SK-N-SH (cell line): Measurements from ENCODE around the gene TNN. TPM values are rescaled to one million over a fixed set of nuclear protein-coding genes. Genes with fewer than 3 reads are reported as not detected.
"Not testable (repeated sequence)": the region's sequence is repeated elsewhere in the genome, so short reads cannot be mapped to it uniquely, and the experiment has no call there.

Source experiments
- CTCF ChIA-PET: fragments of 300-600, 350-600 bp; formaldehyde crosslinking; extraction: SDS; loops from one replicate; lab custom pipeline; 2021; lab: Yijun Ruan, JAX
- POLR2A ChIA-PET: fragments of 350-600 bp; sonication (Branson Sonifier 250); formaldehyde crosslinking; extraction: SDS; loops from one replicate; lab custom pipeline; 2020; ENCODE audit warnings: antibody characterized with exemption, inconsistent platforms; lab: Yijun Ruan, JAX
- DNase-seq: peaks from one replicate; pipeline ENCODE4 v3.0.0; 2012
- H2AFZ ChIP-seq: fragments of 200-600 bp; sonication (generic); 2 replicates; pipeline ENCODE4 v1.8.1; 2016; ENCODE audit warnings: antibody characterized with exemption, mild to moderate bottlenecking, low read depth
- H3F3A ChIP-seq: fragments of 200-600 bp; sonication (generic); replicated peaks from 2 replicates; pipeline ENCODE3; 2016; ENCODE audit warnings: antibody characterized with exemption, mild to moderate bottlenecking; ENCODE audit not compliant: insufficient read depth
- H3K27ac ChIP-seq, 2 experiments: fragments of 200-500 bp in 1 of 2; fragments of 200-600 bp in 1 of 2; sonication (Bioruptor generic) in 1 of 2; sonication (generic), shearing (Covaris generic) in 1 of 2; 2 replicates each; pipeline versions ENCODE4 v1.5.1 to v1.6.1; 2014 to 2016; ENCODE audit warnings: low read depth in 2 of 2, inconsistent platforms in 1 of 2, low read length in 1 of 2, mild to moderate bottlenecking in 1 of 2, mixed read lengths in 1 of 2
- H3K27me3 ChIP-seq: fragments of 200-600 bp; sonication (generic), shearing (Covaris generic); 2 replicates; pipeline ENCODE4 v1.6.1; 2016; ENCODE audit warnings: mixed run types; ENCODE audit not compliant: insufficient read depth
- H3K36me3 ChIP-seq, 2 experiments: fragments of 200-500 bp in 1 of 2; fragments of 200-600 bp in 1 of 2; sonication (Bioruptor generic) in 1 of 2; sonication (generic) in 1 of 2; replicated peaks in 1 of 2; 2 replicates each; pipeline versions ENCODE3 to v1.5.1; 2014 to 2016; ENCODE audit warnings: low read length in 1 of 2, mild to moderate bottlenecking in 1 of 2; ENCODE audit not compliant: insufficient read depth in 2 of 2, control insufficient read depth in 1 of 2
- H3K4me1 ChIP-seq, 2 experiments: fragments of 200-500 bp in 1 of 2; fragments of 200-600 bp in 1 of 2; sonication (Bioruptor generic) in 1 of 2; sonication (generic), shearing (Covaris generic) in 1 of 2; 2 replicates each; pipeline versions ENCODE4 v1.5.1 to v1.6.1; 2014 to 2016; ENCODE audit warnings: low read depth in 1 of 2, low read length in 1 of 2, mixed run types in 1 of 2; ENCODE audit not compliant: insufficient read depth in 2 of 2, control insufficient read depth in 1 of 2
- H3K4me2 ChIP-seq: fragments of 200-600 bp; sonication (generic), shearing (Covaris generic); 2 replicates; pipeline ENCODE4 v1.6.1; 2017; ENCODE audit warnings: mixed run types
- H3K4me3 ChIP-seq, 2 experiments: fragments of 200-500 bp in 1 of 2; fragments of 200-600 bp in 1 of 2; sonication (Bioruptor generic) in 1 of 2; sonication (generic), shearing (Covaris generic) in 1 of 2; 2 replicates each; pipeline versions ENCODE4 v1.5.1 to v1.8.1; 2014 to 2016; ENCODE audit warnings: low read depth in 2 of 2, inconsistent platforms in 1 of 2, low read length in 1 of 2, mild to moderate bottlenecking in 1 of 2, mixed read lengths in 1 of 2, moderate library complexity in 1 of 2
- H3K79me2 ChIP-seq: fragments of 200-600 bp; sonication (generic); 2 replicates; pipeline ENCODE4 v1.8.1; 2017; ENCODE audit warnings: mild to moderate bottlenecking; ENCODE audit not compliant: insufficient read depth
- H3K9ac ChIP-seq: fragments of 200-600 bp; sonication (generic); 2 replicates; pipeline ENCODE4 v1.6.1; 2017; ENCODE audit warnings: mixed run types
- H3K9me2 ChIP-seq: fragments of 200-600 bp; sonication (generic); 2 replicates; pipeline ENCODE4 v1.6.1; 2017; ENCODE audit warnings: mixed run types
- H3K9me3 ChIP-seq: fragments of 200-600 bp; sonication (generic); 2 replicates; pipeline ENCODE4 v1.6.1; 2017; ENCODE audit warnings: mixed run types, mild to moderate bottlenecking, moderate library complexity
- H4K20me1 ChIP-seq: fragments of 200-600 bp; sonication (generic); 2 replicates; pipeline ENCODE4 v1.6.1; 2017; ENCODE audit warnings: mild to moderate bottlenecking, mixed run types; ENCODE audit not compliant: insufficient read depth
- CTCF ChIP-seq: fragments of 200-600 bp; sonication (generic); IDR thresholded peaks from 2 replicates; pipeline ENCODE4 v1.6.1; 2017; ENCODE audit warnings: antibody characterized with exemption, mild to moderate bottlenecking, moderate library complexity
- GABPA ChIP-seq: IDR thresholded peaks from 2 replicates; pipeline ENCODE4 v1.4.0; 2012; ENCODE audit warnings: low read depth, mild to moderate bottlenecking
- MAX ChIP-seq: IDR thresholded peaks from 2 replicates; pipeline ENCODE4 v1.4.0; 2012; ENCODE audit warnings: low read depth
- SMC3 ChIP-seq: IDR thresholded peaks from 2 replicates; pipeline ENCODE4 v1.6.1; 2012; ENCODE audit warnings: low read depth, low read length, improper control_type of control experiment
- USF1 ChIP-seq: IDR thresholded peaks from 2 replicates; pipeline ENCODE4 v1.4.0; 2012; ENCODE audit warnings: low read depth, borderline replicate concordance
- WGBS: methylation state at CpG from one replicate; pipeline ENCODE4 v1.1.6; 2017; ENCODE audit warnings: low lambda C conversion rate; 5-methylcytosine and 5-hydroxymethylcytosine counted together
- polyA plus RNA-seq, 3 experiments: library from polyadenylated mRNA; depleted of rRNA; stranded (reverse); fragments of >200 nt; gene quantifications; 2 replicates each; pipeline ENCODE4 v1.2.3, GENCODE V29; 2012

TNN gene
- polyA plus RNA-seq, 1 of the 3 experiments (the other 2 are of a cell fraction): not detected

GRCh38 chr1:175099916-175100315 lies 32.3 kb downstream of the TNN start:
- Histone ChIP-seq H3K9me3 (no peaks in the 10 kb centered on the region), H3K4me1 (no peaks in the 10 kb centered on the region), H3K79me2 (no peaks in the 10 kb centered on the region), H4K20me1 (no peaks in the 10 kb centered on the region), H3K9ac (no peak overlapping the region), H3K9me2 (no peaks in the 10 kb centered on the region), H2AFZ (no peak overlapping the region), H3K27me3 (no peaks in the 10 kb centered on the region), H3K27ac (no peak overlapping the region), H3K4me3 (no peak overlapping the region), H3K36me3 (no peaks in the 10 kb centered on the region), H3K4me2 (no peak overlapping the region), H3F3A (no peaks in the 10 kb centered on the region)
- POLR2A ChIA-PET: no interaction called here
- TF ChIP-seq CTCF: no peak
- no peak for TF ChIP-seq MAX
- TF ChIP-seq GABPA: no peak
- TF ChIP-seq USF1: no peak
- no peak for TF ChIP-seq SMC3
- no peak for DNase-seq
- 4% methylated on average over 2 of the region's 2 CpGs for WGBS
- CTCF ChIA-PET: interaction anchor here (1.2 kb wide), 1 partner anchor 25 kb away, joined by 4 read pairs; no protein-coding TSS in a partner anchor

GRCh38 chr1:175102166-175102565 lies 34.5 kb downstream of the TNN start:
- H3K9ac ChIP-seq, H3K36me3 ChIP-seq, H3K79me2 ChIP-seq, H3K27ac ChIP-seq, CTCF ChIA-PET, H3K9me3 ChIP-seq, H2AFZ ChIP-seq, POLR2A ChIA-PET, H3K4me2 ChIP-seq, H3K4me1 ChIP-seq, H3K9me2 ChIP-seq, DNase-seq, H3K27me3 ChIP-seq, H3K4me3 ChIP-seq, H3F3A ChIP-seq, H4K20me1 ChIP-seq: not testable (repeated sequence)
- WGBS: 75% methylated on average over 5 of the region's 21 CpGs

- H3K36me3 ChIP-seq, H3K4me2 ChIP-seq, DNase-seq, H3K4me1 ChIP-seq, H3K9ac ChIP-seq, H3K27me3 ChIP-seq, H3K27ac ChIP-seq, H3K4me3 ChIP-seq, H3K79me2 ChIP-seq, H3F3A ChIP-seq, H4K20me1 ChIP-seq, POLR2A ChIA-PET, H3K9me3 ChIP-seq, H2AFZ ChIP-seq, CTCF ChIA-PET, H3K9me2 ChIP-seq: not testable (repeated sequence)
- WGBS: 45% methylated on average over 13 of the region's 15 CpGs
Measured at GRCh38 chr1:175106536-175106935, 38.9 kb downstream of the TNN start.

- DNase-seq, H3K4me1 ChIP-seq, H3K9ac ChIP-seq, H3K27me3 ChIP-seq, H3K4me2 ChIP-seq, H3K27ac ChIP-seq, H3K79me2 ChIP-seq, H3K36me3 ChIP-seq, POLR2A ChIA-PET, H3K9me3 ChIP-seq, H3F3A ChIP-seq, H3K9me2 ChIP-seq, H2AFZ ChIP-seq, CTCF ChIA-PET, H3K4me3 ChIP-seq, H4K20me1 ChIP-seq: not testable (repeated sequence)
- WGBS: 55% methylated on average over 12 of the region's 25 CpGs
Measured at GRCh38 chr1:175108331-175108820, 40.7 kb downstream of the TNN start.
